GM18517 (cell line): ENCODE results near the gene DNASE1L1.

Experiments
- ATAC-seq: cut with Tn5 transposase; IDR thresholded peaks from one replicate; pipeline ENCODE4 v1.9.1; 2021; ENCODE audit warnings: mild to moderate bottlenecking, moderate library complexity; ENCODE audit not compliant: unreplicated experiment

Gene DNASE1L1

DNA sequence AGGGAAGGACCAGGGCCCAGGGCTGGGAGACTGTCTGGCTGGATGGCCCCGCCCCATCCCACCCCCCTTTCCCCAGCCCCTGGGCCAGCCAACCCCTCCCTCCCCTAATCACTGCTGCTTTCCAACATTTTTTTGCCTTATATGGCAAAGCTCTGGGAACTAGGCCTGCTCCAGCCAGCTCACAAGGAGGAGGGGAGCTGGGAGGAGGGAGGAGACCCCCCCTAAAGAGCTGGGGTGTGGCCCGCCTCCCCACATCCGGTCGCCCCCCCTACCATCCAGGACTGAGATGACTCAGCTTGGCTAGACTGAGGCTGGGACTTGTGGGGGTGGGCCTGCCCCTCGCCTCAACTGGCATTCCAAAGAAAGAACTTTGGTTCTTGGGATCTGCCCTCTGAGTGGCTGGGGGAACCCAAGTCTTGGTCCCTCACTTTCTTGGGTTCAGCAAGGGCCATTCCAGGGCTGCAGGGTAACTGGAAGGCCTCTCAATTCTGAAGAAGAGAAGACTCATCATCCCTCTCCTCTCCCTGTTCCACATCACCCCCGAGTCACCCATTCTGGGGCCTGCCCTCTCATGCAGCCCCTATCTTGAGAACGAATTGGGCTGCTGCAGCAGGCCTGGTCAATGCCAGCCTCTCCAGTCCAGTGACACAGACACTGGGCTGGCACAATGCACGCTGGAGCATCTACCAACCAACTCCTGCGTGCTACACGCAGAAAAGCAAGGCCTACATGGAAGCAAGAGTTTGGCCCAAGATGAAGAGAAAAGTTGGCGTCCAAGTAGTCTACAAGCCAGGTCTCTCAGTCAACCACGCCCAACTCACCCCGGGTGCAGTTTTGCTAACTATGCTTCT is 39.4 kb downstream of the DNASE1L1 start:
- ATAC-seq: no peak

DNA sequence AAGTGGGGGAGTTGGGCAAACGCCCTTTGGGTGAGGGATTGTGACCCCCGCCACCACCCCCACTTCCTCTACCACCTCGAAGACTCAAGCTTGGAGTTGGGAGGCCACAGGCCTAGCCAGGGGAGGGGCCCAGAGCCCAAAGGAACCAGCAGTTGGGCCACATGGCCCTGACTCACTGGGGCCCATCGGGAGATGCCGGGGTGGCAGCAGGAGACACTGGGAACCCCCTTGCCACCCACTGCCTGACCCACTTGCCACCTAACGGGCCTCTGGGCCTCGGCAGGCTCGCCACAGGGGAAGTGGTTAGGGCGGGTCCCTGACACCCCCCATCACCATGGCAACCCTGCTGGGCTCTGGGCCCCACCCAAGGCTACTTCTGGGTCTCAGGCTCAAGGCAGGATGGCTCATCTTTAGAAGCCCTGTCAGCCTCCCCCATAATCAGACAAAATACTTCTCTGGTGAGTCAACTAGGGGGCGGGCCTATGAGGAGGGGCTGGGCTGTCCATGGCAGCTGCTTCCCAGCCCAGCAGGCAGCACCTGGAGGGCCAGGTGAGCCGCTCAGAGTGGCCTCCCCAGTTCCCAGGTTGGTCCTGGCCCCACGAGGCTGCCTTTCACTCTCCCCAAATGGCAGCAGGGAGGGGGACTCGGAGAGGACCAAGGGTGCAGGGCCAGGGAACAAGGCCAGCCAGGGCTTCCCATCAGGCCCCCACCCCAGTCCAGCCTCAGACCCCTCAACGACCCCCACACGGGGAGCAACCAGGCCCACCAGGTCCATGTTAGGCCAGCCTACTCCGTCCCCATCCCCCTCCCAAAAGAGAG is 40.2 kb downstream of the DNASE1L1 start:
- ATAC-seq: no peak

DNA sequence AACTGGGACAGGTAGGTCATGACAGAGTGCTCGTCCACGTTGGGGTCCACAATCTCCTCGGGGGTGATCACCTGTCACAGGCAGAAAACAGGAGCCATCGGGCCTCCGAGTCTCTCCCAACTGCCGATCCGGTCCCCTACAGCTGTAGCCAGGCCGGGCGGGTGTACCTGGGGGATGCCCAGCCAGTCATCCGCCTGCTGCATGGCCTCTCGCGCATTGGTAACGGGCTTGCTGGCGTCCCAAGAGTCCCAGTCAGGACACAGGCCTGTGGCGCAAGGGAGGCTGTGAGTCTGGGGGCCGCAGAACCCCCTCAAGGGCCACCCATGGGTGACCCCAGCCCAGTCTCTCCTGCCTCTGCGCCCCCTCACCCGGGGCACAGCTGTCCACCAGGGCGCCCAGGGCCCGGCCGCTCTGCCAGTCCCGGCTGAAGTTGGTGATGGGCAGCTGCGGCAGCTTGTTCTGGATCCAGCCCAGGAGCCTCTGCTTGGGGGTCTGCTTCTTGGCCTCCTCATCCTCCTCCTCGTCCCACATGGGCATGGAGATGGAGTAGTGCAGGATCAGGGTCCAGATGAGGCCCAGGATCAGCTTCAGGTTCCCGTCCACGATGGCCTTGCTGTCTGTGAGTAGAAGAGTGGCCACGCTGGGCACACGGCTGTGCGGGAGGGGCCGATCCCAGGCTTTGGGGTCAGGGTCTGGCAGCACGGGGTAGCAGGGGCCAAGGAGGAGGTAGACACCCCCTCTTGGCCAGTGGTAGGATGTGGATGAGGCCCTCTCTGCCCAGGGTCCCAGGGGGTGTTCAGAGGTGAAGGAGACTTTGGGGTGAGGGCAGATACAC is 41.4 kb downstream of the DNASE1L1 start:
- no peak for ATAC-seq

DNA sequence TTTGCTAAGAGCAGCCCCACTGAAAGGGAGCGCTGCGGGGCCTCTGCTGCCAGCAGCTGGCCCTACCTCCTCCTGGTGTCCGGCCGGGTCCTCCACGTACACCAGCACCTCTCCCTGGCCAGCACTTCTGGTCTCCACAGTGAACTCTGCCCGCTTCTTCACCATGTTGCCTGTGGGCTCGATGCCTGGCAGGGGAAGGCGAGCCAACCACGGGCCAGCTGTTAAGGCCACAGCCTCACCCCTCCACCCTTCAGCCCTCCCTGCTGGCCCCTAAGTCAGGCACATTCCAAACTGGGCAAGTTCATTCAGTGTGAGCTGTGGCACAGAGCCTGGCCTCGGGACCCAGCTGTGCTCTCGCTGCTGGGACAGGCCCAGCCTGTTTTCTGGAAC is 42.4 kb downstream of the DNASE1L1 start:
- no peak for ATAC-seq

DNA sequence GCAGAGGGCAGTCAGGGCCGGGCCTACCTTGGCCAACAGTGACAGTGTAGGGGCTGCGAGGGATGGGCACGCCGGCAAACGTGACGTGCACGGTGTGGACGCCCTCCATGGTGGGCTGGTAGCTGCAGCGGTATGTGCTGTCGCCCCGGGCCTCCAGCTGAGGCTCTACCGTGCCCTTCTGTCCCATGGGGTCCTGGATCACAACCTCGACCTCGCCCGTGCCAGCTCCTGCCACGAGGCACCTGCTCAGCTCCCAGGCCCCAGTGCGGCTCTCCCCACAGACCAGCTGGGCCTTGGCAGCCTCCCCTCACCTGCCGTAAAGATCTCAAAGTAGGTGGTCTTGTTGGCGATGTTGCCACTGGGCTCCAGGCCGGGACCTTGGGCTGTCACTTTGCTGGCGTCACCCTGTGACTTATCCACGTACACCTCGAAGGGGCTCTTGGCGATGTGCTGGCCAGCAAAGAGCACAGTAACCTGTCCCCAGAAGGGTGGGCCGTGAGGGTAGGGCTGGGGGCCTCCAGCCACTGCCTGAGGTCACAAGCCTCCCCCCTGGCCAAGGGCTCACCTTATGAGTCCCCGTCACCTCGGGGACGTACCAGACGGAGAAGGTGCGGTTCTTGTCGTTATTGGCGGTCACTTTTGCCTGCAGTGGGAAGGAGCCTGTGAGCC is 42.9 kb downstream of the DNASE1L1 start:
- ATAC-seq: no peak

DNA sequence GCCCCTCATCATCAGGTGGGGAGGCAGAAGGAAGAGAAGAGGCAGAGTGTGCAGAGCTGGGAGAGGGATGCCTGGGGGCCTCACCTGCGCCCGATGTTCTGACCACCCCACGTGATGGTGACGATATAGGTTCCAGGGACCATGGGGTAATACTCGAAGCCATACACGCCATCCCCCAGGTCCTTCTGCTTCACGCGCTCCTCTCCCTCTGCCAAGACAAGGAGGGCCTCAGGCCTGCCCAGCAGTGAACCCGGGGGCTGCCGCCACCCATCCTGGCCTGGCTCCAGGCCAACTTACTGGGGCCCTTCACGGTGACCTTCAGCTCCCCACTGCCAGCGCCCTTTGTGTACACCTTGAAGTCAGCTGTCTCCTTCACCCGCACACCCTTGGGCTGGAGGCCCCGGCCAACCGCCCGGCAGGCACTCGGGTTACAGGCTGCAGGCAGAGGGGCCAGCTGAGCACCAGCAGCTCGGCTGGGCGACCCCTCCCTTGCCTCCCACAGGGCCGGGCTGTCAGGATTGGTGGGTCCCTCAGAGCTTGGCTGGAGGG is 43.9 kb downstream of the DNASE1L1 start:
- ATAC-seq: no peak

DNA sequence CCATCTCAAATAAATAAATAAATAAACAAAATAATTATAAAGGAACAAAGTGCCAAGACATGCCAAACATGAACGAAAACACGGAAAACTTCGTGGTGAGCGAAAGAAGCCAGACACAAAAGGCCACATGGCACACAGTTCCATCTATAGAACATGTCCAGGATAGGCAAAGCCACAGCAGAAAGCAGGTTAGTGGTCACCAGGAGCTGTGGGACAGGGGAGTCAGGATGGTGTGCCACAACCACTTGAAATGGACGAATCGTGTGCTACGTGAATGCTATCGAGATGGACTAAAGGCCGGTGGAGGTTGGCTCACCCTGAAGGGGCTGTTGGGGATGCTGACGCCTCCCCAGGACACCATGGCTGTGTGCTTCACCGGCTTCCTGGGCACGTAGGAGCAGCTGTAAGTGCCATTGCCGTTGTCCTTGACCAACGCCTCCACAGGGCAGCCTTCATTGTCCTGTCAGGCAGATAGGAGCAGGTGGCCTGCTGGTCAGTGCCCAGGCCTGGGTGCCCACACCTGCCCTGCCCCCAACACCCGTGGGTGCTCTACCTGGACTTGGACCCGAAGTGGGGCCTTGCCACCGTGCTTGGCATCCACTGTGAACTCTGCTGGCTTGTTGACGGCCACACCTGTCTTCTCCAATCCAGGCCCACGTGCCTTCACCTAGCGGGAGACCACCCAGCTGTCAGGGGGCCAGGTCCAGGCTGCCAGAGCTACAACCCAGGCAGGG is 45.2 kb downstream of the DNASE1L1 start:
- no peak for ATAC-seq

DNA sequence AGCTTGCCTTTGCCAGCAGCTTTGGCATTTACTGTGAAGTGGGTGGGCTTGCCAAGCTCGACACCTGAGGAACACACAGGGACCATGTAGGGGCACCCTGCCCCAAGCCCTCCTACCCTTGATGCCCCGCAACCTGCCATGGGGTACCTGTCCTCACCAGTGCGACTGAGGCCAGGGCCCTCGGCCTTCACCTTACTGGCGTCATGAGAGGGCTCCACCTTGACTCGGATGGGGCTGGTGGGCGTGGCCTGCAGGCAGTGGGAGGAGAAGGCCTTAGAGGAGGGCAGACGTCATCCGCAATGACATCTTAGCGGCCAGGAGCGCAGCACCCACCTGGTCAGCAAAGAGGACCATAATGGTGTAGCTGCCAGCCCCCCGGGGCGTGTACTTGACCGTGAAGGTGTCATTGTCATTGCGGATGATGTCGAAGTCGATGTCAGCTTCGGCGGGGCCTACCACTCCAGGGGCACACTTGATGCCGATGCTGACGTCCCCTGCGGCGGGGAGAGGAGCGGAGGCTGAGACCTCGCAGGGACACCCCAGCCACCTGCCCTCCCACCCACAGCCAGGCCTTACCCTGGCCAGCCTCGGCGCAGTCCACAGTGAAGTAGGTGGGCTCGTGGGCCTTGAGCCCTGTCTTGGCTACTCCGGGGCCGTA is 46.8 kb downstream of the DNASE1L1 start:
- no peak for ATAC-seq

DNA sequence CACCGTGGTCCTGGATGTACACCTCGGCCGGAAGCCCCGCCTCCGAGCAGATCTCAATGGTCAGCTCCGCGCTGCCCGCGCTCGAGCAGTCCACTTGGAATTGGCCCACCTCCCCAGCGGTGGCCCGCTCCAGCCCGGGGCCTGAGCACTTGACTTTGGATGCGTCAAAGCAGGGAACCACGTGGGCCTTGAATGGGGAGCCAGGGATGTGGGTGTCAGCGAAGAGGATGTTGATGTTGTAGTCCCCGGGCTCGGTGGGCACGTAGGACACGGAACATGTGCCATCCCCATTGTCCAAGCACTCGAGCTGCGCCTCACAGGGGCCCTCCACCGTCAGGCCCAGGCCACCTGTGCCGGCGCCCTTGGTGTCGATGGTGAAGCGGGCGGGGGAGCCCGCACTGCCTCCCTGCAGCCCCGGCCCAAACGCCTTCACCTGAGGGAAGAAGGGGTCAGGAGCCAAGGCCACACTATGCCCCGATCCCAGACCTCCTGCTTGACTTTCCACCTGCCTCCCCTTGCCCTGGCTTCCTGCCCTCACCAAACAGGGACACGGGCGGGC is 48.8 kb downstream of the DNASE1L1 start:
- no peak for ATAC-seq

DNA sequence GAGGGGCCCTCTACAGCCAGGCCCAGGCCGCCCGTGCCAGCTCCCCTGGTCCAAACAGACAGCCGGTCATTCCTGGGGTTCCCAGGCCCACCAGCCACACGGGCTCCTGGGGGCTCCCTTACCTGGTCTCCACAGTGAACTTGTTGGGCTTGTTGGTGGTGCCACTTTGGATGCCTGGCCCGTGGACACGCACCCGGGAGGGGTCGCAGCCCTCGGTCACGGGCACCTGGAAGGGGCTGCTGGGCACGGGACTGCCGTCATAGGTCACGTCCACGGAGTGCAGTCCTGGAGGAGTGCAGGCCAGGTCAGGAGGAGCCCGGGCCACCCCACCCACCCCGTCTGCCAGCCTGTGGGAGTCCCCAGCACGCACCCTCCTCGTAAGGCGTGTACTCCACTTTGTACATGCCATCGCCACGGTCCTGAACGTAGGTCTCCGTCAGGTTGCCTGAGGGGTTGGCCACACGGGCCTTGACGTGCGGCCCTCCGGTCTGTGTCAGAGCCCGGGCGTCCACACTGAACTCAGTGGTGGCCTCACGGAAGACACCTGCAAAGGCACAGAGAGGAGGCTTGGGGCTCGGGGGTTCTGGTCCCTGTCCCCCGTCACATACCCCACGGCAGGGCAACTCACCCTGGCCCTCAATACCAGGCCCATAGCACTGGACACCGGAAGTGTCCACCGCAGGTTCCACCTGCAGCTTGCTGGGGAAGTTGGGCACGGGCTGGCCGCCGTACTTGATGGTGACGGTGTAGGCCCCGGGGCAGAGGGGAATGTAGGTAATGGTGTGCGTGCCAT is 49.5 kb downstream of the DNASE1L1 start:
- ATAC-seq: no peak

DNA sequence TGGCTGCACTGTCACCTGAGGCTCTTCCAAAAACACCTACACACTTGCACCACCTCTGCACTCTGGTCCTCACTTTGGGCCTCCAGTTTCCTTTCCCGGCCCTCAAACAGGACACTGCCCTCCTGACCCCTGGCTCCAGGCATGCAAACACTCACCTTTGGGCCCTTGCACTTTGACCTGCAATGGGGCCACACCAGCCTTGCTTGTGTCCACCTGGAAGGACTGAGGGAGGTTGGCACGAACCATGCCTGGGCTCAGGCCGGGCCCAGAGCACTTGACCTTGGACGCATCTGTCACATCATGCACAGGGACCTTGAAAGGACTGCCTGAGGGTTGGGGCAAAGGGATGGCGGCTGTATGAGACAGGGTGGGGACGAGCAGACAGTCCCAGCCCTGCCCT is 50.2 kb downstream of the DNASE1L1 start:
- ATAC-seq: no peak

DNA sequence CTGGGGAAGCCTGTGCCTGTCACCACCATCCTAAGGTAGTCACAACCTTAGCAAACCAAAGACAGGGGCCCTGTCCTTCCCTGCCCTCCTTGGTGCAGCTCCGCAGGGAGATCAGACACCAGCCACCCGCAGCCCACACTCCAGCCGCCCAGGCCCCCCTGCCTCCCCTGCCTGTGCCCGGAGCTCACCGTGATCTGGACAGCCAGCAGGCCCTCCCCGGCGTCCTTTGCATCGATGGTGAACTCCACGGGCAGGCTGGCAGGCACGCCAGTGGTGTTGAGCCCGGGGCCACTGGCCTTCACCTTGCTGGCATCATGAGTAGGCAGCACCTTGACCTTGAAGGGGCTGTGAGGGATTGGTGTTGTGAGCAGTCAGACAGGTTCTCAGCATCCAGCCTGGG is 51.0 kb downstream of the DNASE1L1 start:
- ATAC-seq: no peak

DNA sequence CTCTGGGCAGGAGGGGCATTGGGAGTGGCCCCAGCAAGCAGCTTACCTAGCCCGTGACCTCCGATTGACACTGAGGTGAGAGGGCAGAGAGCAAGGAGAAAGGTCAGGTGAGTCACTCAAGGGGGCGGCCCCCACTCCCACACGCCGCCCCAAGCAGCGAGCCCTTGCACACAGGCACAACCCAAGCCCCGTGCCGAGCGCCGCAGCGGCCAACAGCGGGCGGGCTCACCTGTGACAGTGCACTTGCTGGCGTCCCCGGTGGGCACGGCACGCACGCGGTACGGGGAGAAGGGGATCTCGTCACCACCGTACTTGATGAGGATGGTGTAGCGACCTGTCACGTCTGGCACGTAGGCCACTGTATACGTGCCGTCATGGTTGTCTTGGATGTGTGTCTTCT is 51.8 kb downstream of the DNASE1L1 start:
- no peak for ATAC-seq

DNA sequence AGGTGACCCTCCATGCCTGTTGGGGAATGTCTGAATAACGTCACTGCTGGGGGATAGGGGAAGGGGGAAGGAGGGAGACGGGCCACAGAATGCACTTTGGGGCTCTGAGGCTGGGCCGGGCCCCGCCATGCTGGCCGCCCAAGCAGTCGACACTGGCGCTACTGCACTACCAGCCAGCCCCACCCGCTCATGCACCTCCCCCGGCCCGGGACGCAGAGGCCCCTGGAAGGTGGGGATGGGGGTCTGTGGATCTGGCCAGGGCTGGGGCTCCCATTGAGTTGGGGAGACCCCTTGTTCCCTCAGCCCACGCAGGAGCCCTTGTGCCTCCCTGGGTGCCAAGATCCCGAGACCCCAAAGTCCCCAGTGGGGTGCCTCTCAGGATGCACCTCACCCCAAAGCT is 52.5 kb downstream of the DNASE1L1 start:
- ATAC-seq: no peak

DNA sequence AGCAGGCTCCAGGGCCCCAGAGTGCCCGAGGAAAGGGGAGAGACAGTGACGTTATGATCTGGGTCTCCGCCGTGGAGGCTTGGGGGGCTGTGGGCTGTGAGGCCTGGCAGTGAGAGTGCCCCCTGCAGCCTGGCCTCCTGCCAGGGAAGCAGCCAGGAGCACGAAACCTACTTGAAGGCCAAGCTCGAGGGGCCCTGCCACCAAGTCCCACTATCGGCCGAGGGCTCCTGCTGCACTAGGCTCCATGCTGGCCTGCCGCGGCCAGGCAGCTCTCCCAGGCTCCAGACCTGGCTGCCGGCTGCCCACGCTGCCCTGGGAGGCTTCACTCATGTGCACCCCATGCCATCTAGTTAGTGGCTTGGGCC is 53.3 kb downstream of the DNASE1L1 start:
- no peak for ATAC-seq

DNA sequence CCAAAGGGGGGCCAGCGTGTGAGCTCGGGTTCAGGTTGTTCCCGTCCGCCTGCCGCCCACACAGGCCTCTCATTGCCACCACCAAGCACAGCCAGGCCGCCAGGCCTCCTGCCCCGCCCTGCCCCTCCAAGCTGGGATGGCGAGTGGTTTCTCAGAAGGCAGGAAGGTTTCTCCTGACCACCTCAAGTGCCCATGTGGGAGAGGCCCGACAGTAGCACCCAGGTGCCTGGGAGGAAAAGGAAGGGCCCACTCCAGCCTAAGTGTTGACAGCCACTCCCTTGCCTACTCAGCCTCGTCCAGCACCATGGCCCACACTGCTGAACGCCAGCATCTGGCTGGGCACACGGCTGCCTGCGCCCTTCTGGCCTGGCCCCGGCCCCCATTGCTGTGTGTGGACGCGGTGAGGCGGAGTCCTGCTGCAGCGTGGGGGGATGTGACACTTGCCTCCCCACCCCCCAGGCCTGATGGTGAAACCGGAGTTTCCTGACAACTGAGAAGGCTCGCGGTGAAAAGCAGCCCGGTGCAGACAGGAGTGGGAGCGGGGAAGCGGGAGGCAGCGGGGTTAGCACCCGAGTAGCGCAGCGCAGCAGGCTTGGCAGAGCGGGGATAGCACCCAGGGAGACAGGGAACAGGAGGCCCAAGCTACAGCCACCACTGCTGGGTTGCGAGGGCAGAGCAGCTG is 53.8 kb downstream of the DNASE1L1 start:
- ATAC-seq: no peak

DNA sequence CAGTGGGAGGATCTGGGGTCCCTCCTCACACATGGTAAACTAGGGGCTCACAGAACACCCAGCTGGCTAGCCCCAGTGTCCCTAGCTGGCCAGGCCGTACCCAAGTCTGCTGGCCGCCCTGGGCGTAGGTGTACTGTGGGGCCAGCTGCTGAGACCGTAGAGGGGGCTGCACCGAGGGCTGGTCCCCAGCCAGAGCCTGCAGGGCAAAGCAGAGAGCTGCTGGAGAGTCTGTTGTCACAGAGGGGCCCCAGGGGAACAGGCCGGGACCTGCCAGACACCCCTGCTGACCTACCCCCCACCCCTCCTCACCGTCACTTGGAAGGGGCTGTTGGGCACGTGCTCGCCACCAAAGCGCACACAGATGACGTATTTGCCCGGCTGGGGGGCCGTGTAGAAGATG is 54.5 kb downstream of the DNASE1L1 start:
- ATAC-seq: no peak

DNA sequence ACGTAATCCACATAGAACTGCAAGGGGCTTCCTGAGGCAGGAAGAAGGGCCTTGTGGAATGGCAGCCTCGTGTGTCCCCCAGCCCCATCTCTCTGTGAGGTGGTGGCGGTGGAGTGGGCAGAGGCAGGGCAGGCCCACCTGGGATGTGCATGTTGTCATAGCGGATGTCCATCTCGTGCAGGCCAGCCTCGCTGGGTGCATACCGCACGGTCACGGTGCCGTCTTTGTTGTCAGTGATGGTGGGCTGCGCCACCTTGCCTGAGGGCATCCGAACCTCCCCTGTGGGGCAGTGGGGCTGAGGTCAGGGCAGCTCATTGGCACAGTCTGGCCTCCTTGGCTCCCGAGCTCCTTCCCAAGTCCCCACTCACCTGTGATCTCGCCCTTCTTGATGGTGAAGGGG is 55.0 kb downstream of the DNASE1L1 start:
- no peak for ATAC-seq
